Measurements from ENCODE around the gene FADS3. TPM values are rescaled to one million over a fixed set of nuclear protein-coding genes. Genes with fewer than 3 reads are reported as not detected.

Gene FADS3
- total and polyA plus RNA-seq, 2 experiments from 2014 or later = 44.4 to 73.5 TPM

DNA sequence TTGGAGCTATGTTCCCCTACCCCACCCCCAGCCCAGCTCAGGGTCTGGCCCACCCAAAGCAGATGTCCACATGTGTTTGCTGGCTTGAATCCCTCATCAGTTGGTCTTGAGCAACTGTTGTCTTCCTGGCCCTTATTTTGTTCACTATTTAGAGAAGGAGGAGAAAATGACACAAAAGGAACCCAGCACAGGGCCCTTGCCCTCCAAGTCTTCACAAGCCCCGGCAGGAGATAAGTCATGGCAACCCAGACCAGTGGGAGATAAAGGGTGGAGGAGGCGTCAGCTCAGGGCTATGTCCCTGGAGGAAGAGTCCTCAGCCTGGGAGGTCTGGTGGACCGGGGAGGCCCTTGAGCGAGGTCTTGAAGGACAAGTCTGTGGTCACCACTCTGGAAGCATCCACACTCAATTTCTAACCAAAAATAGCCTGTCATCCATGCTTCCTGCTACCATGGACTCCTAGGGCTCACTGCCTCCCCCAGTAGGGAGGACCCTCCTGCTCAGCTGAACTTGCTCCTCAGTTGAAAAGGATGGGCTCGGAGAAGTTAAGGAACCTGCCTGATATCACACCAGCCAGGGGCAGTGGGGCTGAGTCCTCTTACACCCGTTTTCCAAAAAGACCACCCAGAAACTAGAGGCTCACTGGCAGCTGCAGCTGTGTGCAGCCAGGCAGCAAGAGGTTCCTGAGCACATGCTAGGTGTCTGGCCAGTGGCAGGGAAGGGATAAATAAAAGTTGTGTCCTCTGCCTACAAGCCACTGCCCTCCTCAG is 27.8 kb upstream of the FADS3 start:
- no peak overlapping the region for H2AFZ ChIP-seq
- no peaks in the 10 kb centered on the region for H3K36me3 ChIP-seq (ENCODE audit: insufficient read depth)
- ATAC-seq = no peak
- H3K27ac Mint-ChIP-seq = no peak overlapping the region
- H3K4me2 ChIP-seq = no peak overlapping the region
- H3F3A ChIP-seq (replicated peaks; ENCODE audit: low read depth) = peaks cover 4% of the 10 kb centered on the region; the same call in 1 of the 2 replicates
- no peak overlapping the region for H3K4me3 Mint-ChIP-seq
- DNase-seq (ENCODE audit: low spot score) = no peak
- H3K4me3 ChIP-seq = no peak overlapping the region
- no peaks in the 10 kb centered on the region for H3K9me2 ChIP-seq (ENCODE audit: insufficient read depth)
- H3K4me1 ChIP-seq (ENCODE audit: insufficient read depth) = peaks cover 21% of the 10 kb centered on the region
- H3K27me3 ChIP-seq (ENCODE audit: insufficient read depth) = peaks cover 23% of the 10 kb centered on the region
- peaks cover 38% of the 10 kb centered on the region for H3K27me3 Mint-ChIP-seq (ENCODE audit: insufficient read depth, low read depth, poor library complexity)
- no peaks in the 10 kb centered on the region for H3K79me2 ChIP-seq (replicated peaks; ENCODE audit: insufficient read depth)
- TF ChIP-seq JUNB (IDR thresholded peaks at IDR 0.05; ENCODE audit: unreplicated experiment) (no peak), NANOG (IDR thresholded peaks at IDR 0.05; ENCODE audit: borderline replicate concordance) (no peak), ZNF114 (CRISPR knock-in tag; IDR thresholded peaks at IDR 0.05) (no peak), EZH2phosphoT487 (IDR thresholded peaks at IDR 0.05; ENCODE audit: unreplicated experiment) (no peak), CTCF (conservative IDR thresholded peaks at IDR 0.05; ENCODE audit: low read depth in 2 of 2) (no peak), CREB1 (CRISPR knock-in tag; IDR thresholded peaks at IDR 0.05; ENCODE audit: low read depth) (no peak), STAT1 (IDR thresholded peaks at IDR 0.05; ENCODE audit: unreplicated experiment) (no peak), EZH2 (IDR thresholded peaks at IDR 0.05; ENCODE audit: low read depth, unreplicated experiment) (no peak)
- TF ChIP-seq, protein P1, sequence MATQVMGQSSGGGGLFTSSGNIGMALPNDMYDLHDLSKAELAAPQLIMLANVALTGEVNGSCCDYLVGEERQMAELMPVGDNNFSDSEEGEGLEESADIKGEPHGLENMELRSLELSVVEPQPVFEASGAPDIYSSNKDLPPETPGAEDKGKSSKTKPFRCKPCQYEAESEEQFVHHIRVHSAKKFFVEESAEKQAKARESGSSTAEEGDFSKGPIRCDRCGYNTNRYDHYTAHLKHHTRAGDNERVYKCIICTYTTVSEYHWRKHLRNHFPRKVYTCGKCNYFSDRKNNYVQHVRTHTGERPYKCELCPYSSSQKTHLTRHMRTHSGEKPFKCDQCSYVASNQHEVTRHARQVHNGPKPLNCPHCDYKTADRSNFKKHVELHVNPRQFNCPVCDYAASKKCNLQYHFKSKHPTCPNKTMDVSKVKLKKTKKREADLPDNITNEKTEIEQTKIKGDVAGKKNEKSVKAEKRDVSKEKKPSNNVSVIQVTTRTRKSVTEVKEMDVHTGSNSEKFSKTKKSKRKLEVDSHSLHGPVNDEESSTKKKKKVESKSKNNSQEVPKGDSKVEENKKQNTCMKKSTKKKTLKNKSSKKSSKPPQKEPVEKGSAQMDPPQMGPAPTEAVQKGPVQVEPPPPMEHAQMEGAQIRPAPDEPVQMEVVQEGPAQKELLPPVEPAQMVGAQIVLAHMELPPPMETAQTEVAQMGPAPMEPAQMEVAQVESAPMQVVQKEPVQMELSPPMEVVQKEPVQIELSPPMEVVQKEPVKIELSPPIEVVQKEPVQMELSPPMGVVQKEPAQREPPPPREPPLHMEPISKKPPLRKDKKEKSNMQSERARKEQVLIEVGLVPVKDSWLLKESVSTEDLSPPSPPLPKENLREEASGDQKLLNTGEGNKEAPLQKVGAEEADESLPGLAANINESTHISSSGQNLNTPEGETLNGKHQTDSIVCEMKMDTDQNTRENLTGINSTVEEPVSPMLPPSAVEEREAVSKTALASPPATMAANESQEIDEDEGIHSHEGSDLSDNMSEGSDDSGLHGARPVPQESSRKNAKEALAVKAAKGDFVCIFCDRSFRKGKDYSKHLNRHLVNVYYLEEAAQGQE (IDR thresholded peaks at IDR 0.05; ENCODE audit: unreplicated experiment) = no peak
- no peaks in the 10 kb centered on the region; the same call in 2 of the 3 replicates for H3K36me3 Mint-ChIP-seq (ENCODE audit: low read depth)
- no peak overlapping the region for H3K27ac ChIP-seq (ENCODE audit: low read depth)
- peaks cover 27% of the 10 kb centered on the region for H3K4me1 Mint-ChIP-seq
- H3K9me3 Mint-ChIP-seq = no peaks in the 10 kb centered on the region; the same call in 2 of the 3 replicates
- H4K20me1 ChIP-seq (replicated peaks; ENCODE audit: insufficient read depth) = no peaks in the 10 kb centered on the region
